Body of pancreas (tissue), 4 donors: ENCODE data around the gene RIPOR1. TPM values are rescaled to one million over a fixed set of nuclear protein-coding genes. Genes with fewer than 3 reads are reported as not detected.

ENCODE experiments used
- ATAC-seq: fragments of 150-250 bp; one replicate; pipeline ENCODE4 v1.9.1; 2016
- DNase-seq, 4 donors: peaks; one replicate each; pipeline ENCODE4 v3.0.0-alpha.2; 2019
- H3K27ac ChIP-seq, 4 donors: fragments of 200-600 bp; sonication (generic); 1 replicate in 3 of 4; 2 replicates in 1 of 4; pipeline versions ENCODE4 v1.5.1 to v1.6.1; 2016 to 2019; ENCODE audit warnings: mild to moderate bottlenecking in 1 of 4, mixed read lengths in 1 of 4, moderate library complexity in 1 of 4
- H3K27me3 ChIP-seq, 2 donors: fragments of 200-600 bp; sonication (generic); one replicate each; pipeline ENCODE4 v1.6.0; 2016; ENCODE audit warnings: mild to moderate bottlenecking in 1 of 2
- H3K36me3 ChIP-seq, 2 donors: fragments of 200-600 bp; sonication (generic); replicated peaks in 1 of 2; 2 replicates each; pipeline ENCODE4 v1.5.1; 2016; ENCODE audit warnings: low read depth in 2 of 2; ENCODE audit not compliant: insufficient read depth in 1 of 2
- H3K4me1 ChIP-seq: fragments of 200-600 bp; sonication (generic); one replicate; pipeline ENCODE4 v1.6.0; 2016
- H3K4me3 ChIP-seq, 2 donors: fragments of 200-600 bp; sonication (generic); 1 replicate in 1 of 2; 2 replicates in 1 of 2; pipeline ENCODE4 v1.5.1; 2016 to 2019
- H3K9me3 ChIP-seq, 3 donors: fragments of 200-600 bp; sonication (generic); 1 replicate in 2 of 3; 2 replicates in 1 of 3; pipeline ENCODE4 v1.5.1; 2016
- CTCF ChIP-seq, 7 experiments: fragments of 450-650 bp in 4 of 7; fragments of 200-600 bp in 3 of 7; sonication (generic) in 3 of 7; IDR thresholded peaks; one replicate each; pipeline ENCODE4 v1.5.1; 2016 to 2019; ENCODE audit warnings: antibody characterized with exemption in 7 of 7
- POLR2A ChIP-seq, 3 donors: fragments of 450-650 bp; IDR thresholded peaks; one replicate each; pipeline ENCODE4 v1.6.1; 2016; ENCODE audit warnings: antibody characterized with exemption in 3 of 3, mild to moderate bottlenecking in 2 of 3
- WGBS, 2 donors: methylation state at CpG; one replicate each; pipeline ENCODE4 v1.1.5; 2017; 5-methylcytosine and 5-hydroxymethylcytosine counted together
- intact Hi-C: fragments of 100-400 bp; cut with DNase I; formaldehyde crosslinking; loops from one replicate; pipeline ENCODE4 v1.15.1; 2023
- total RNA-seq, 2 donors: library from RNA; depleted of rRNA; stranded (reverse); fragments of >200 nt; gene quantifications; one replicate each; pipeline ENCODE4 v1.1.0, GENCODE V29; 2016

Gene RIPOR1
- total RNA-seq, 2 donors from 2014 or later, result 37.9 to 62.6 TPM

- ATAC-seq, result no peak
Measured at GRCh38 chr16:67542464-67542863, 13.8 kb downstream of the RIPOR1 start.

DNA sequence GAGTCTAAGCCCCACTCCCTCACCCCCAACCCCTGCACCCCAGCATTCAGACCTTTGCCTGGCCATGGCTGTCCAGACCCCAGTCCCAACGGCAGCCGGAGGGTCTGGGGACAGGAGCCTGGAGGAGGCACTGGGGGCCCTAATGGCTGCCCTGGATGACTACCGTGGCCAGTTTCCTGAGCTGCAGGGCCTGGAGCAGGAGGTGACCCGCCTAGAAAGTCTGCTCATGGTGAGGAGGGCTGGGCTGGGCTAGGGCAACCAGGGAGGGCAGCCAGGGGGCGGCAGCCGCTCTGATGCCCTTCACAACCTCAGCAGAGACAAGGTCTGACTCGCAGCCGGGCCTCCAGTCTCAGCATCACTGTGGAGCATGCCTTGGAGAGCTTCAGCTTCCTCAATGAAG lies 14.4 kb downstream of the RIPOR1 start:
- Histone ChIP-seq H3K9me3 (no peaks in the 10 kb centered on the region), H3K36me3 (peaks cover 0 to 2% of the 10 kb centered on the region in 2 donors), H3K4me1 (peaks cover 55% of the 10 kb centered on the region), H3K27ac (no peak overlapping the region), H3K27me3 (no peaks in the 10 kb centered on the region), H3K4me3 (no peak overlapping the region)
- DNase-seq (no peak), ATAC-seq (no peak)
- 95 to 100% methylated on average over 5 to 8 of the region's 8 CpGs for WGBS, 2 donors
- TF ChIP-seq CTCF (IDR thresholded peaks at IDR 0.05) (no peak), POLR2A (IDR thresholded peaks at IDR 0.05) (no peak)
- intact Hi-C loops, result no loop called here

More at GRCh38 chr16:67542464-67542863, 13.8 kb downstream of the RIPOR1 start:
- peaks cover 60% of the 10 kb centered on the region for H3K4me1 ChIP-seq
- no peaks in the 10 kb centered on the region for H3K27me3 ChIP-seq
- peak in 2 of 4 donors; percentile 43 to 51 for DNase-seq
- TF ChIP-seq CTCF (IDR thresholded peaks at IDR 0.05) (no peak), POLR2A (IDR thresholded peaks at IDR 0.05) (no peak)
- H3K27ac ChIP-seq, result peak overlapping the region in 1 of 4 donors; percentile 54
- no peak overlapping the region for H3K4me3 ChIP-seq
- no peaks in the 10 kb centered on the region for H3K9me3 ChIP-seq
- intact Hi-C loops, result no loop called here
- peaks cover 0 to 2% of the 10 kb centered on the region in 2 donors for H3K36me3 ChIP-seq

GRCh38 chr16:67543582-67543981 lies 15.0 kb downstream of the RIPOR1 start:
- ATAC-seq (no peak), DNase-seq (no peak)
- H3K27me3 ChIP-seq, result no peaks in the 10 kb centered on the region
- 85% methylated on average over 6 of the region's 6 CpGs for WGBS, 2 donors
- H3K9me3 ChIP-seq, result no peaks in the 10 kb centered on the region
- no peak overlapping the region for H3K27ac ChIP-seq
- H3K36me3 ChIP-seq, result peaks cover 0 to 2% of the 10 kb centered on the region in 2 donors
- intact Hi-C loops, result no loop called here
- TF ChIP-seq POLR2A (IDR thresholded peaks at IDR 0.05) (no peak), CTCF (IDR thresholded peaks at IDR 0.05) (no peak)
- H3K4me1 ChIP-seq, result peaks cover 50% of the 10 kb centered on the region
- H3K4me3 ChIP-seq, result no peak overlapping the region

- no peak for TF ChIP-seq CTCF (IDR thresholded peaks at IDR 0.05)
- TF ChIP-seq POLR2A (IDR thresholded peaks at IDR 0.05), result no peak
- no peak overlapping the region for H3K4me3 ChIP-seq
- no peak overlapping the region for H3K27ac ChIP-seq
- WGBS, 2 donors, result 81 to 91% methylated on average over 13 of the region's 13 CpGs
- peaks cover 0 to 2% of the 10 kb centered on the region in 2 donors for H3K36me3 ChIP-seq
- DNase-seq, result no peak
- ATAC-seq, result no peak
- intact Hi-C loops, result no loop called here
- H3K9me3 ChIP-seq, result no peaks in the 10 kb centered on the region
- no peaks in the 10 kb centered on the region for H3K27me3 ChIP-seq
- H3K4me1 ChIP-seq, result peaks cover 42% of the 10 kb centered on the region
Measured at GRCh38 chr16:67544329-67544841, 15.8 kb downstream of the RIPOR1 start.
